HG02943 (cell line): ENCODE results near the gene LRCOL1.

Experiments used
- ATAC-seq: cut with Tn5 transposase; IDR thresholded peaks from one replicate; pipeline ENCODE4 v1.9.1; 2021; ENCODE audit warnings: mild to moderate bottlenecking, low read depth, moderate library complexity; ENCODE audit not compliant: unreplicated experiment

The LRCOL1 gene

DNA sequence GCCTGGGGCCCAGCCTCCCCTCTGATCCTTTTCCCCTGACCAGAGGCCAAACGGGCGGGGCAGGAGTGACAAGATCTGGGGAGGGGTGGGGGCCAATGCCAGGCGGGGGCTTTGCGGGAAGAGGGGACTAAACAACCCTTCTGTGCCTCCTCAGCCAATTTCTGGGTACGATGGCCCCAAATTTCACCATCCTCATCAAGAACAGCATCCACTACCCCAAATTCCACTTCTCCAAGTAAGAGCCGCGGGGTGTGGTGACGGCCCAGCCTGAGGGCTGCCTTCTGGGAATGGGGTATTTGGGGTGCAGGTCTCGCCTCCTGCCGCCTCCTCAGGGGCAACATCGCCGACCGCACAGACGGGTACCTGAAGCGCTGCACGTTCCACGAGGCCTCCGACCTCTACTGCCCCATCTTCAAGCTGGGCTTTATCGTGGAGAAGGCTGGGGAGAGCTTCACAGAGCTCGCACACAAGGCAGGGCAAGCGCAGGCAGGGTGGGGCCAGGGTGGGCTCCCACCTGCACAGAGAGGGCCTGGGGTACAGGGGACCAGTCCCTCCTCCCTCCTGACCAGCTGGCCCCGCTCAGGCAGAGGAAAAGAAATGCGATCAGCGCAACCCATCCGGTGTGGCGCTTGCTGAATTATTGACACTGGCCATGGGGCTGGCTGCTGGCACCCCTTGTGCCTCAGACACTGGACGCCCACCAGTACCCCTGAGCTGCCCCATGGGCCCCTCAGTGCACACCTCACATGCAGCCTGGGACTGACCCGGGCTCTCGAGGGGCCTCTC is 9.9 kb upstream of the LRCOL1 start:
- ATAC-seq: no peak

DNA sequence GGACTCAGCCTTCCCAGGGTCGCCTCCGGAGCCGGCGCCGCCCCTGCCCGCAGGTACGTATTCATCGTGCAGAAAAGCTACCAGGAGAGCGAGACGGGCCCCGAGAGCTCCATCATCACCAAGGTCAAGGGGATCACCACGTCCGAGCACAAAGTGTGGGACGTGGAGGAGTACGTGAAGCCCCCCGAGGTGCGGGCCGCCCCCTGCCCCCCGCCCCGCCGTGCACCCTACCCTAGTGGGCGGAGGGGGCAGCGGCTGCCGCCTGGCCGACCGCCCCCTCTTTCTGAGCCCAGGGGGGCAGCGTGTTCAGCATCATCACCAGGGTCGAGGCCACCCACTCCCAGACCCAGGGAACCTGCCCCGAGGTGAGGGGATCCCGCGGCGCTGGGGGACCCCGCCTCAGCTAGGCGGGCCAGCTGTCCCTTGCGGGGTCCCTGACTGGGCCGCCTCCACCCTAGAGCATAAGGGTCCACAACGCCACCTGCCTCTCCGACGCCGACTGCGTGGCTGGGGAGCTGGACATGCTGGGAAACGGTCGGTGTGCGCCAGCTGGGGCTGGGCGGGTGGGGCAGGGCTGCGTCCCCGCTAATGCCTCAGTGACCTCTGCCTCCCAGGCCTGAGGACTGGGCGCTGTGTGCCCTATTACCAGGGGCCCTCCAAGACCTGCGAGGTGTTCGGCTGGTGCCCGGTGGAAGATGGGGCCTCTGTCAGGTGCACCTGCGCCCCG is 9.2 kb upstream of the LRCOL1 start:
- no peak for ATAC-seq

DNA sequence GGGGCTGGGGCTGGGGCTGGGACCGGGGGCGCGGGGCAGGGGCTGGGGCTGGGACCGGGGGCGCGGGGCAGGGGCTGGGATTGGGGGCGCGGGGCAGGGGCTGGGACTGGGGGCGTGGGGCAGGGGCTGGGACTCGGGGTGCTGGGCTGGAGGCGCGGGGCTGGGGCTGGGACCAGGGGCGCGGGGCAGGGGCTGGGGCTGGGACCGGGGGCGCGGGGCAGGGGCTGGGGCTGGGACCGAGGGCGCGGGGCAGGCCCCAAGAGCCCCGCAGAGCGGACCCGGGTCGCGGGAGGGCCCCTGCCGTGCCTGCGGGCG is 8.6 kb upstream of the LRCOL1 start:
- no peak for ATAC-seq

DNA sequence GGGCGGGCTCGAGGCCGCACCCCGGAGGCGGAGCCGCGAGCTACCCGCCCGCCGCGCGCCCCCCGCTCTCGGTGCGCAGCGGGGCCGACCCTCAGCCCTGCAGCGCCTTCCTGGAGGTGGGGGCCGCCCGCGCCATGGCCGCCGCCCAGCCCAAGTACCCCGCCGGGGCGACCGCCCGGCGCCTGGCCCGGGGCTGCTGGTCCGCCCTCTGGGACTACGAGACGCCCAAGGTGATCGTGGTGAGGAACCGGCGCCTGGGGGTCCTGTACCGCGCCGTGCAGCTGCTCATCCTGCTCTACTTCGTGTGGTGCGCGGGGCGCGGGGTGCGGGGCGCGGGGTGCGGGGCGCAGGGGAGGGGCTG is 8.3 kb upstream of the LRCOL1 start, which contains the start of gene P2RX2:
Gene P2RX2, plus strand, starts transcription at position 94 of the 361 bp plus-strand sequence. Its CDS starts 41 bp downstream, at position 135.
- no peak for ATAC-seq

DNA sequence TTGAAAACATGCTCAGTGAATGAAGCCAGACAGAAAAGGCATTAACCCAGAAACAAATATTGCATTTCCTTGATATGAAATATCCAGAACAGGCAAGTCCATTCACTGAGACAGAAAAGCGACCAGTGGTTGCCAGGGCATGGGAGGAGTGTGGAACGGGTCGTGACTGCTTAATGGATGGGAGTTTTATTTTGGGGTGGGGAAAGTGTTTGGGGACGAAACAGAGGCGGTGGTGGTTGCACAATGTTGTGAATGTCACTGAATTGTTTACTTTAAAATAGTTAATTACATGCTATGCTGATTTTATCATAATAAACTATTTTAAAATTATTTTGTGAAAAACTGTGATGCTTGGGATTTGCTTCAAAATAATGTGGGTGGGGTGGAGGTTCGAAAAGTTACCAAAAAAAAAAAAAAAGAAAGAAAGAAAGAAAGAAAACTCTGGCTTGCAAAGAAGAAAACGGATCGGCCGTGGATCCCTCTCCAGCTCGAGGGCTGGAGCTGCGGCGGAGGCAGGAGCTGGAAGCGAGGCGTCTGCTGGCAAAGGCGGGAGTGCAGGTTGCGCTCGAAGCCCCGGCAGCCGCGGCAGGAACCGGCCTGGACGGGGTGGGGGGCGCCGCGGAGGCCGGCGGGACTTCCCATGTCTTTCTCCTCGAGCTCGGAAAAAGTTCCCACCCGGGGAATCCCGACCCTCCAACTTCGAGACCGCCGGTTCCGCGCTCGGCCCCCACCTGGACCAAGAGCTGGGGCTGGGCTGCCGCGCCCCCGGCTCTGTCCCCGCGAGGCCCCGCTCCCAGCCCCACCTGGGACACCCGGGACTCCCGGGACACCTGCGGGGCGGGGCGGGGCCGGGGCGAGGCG is 7.7 kb upstream of the LRCOL1 start:
- no peak for ATAC-seq

DNA sequence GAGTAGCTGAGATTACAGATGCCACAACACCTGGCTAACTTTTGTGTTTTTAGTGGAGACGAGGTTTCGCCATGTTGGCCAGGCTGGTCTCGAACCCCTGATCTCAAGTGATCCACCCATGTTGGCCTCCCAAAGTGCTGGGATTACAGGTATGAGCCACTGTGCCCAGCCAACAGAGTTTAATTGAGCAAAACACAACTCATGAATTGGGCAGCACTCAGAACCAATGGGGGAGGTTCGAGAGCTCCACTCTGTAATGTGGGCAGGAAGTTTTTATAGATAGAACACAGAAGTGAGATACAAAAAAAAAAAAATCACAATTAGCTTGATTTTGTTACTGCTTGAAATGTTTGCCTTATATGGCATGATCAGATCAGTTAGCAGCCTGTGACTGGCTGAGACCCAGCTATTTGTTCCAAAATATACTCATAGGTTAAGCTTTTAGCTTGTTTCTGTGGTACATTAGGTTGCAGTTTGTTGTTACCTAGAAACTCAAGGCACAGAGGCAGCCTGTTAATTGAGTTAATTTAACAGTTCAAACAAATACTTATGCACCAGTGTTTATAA is 6.8 kb upstream of the LRCOL1 start:
- ATAC-seq: no peak

DNA sequence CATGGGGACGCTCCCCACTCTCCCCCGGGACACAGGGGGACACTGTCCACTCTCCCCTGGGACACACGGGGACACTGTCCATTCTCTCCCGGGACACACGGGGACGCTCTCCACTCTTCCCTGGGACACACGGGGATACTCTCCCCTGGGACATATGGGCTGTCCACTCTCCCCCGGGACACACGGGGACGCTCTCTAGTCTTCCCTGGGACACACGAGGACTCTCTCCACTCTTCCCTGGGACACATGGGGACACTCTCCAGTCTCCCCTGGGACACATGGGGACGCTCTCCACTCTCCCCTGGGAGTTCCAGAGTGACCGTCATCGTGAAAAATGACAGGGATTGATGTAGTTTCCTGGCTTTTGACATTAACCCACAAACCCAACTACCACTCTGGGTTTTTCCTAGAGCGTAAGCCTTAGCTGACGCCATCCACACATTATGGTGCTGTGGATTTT is 5.2 kb upstream of the LRCOL1 start:
- no peak for ATAC-seq

DNA sequence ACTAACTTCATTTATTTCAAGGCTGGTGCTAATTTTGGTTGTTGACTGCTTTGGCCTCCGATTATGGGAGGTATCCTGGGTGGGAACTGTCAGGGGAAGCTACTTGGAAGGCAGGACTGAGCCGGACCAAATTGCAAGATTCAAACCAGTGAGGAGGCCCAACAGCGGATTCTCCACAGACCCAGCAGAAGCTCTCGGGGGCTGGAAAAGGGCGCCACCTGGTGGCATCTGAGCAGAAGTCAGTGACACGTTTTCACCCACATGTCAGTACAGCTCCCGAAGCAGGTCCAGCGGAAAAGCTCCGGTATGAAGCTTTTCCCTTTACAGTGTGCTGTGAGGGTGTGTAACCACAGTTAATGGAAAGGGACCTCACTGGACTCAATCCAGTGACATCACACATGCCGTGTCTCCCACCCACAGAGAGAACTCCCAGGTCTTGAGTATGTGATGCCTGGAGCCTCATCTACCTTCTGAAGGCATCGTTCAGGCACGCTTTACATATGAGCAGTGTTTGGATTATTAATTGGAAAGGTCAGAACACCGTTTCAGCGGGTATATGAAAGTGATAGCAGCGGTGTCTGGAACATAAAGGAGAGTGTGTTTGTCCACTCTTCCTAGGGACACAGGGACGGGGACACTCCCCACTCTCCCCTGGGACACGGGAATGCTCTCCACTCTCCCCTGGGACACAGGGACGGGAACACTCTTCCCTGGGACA is 4.6 kb upstream of the LRCOL1 start:
- no peak for ATAC-seq

DNA sequence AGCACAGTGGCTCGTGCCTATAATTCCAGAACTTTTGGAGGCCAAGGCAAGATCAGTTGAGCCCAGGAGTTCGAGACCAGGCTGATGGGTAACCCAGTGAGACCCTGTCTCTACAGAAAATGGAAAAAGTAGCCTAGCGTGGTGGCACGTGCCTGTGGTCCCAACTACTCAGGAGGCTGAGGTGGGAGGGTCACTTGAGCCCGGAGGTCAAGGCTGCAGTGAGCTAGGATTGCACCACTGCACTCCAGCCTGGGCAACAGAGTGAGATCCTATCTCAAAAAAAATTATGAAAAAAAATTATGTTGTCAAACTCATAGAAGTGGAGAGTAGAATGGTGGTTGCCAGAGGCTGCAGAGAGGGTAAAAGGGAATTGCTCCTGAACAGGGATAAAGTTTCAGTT is 3.6 kb upstream of the LRCOL1 start:
- no peak for ATAC-seq

DNA sequence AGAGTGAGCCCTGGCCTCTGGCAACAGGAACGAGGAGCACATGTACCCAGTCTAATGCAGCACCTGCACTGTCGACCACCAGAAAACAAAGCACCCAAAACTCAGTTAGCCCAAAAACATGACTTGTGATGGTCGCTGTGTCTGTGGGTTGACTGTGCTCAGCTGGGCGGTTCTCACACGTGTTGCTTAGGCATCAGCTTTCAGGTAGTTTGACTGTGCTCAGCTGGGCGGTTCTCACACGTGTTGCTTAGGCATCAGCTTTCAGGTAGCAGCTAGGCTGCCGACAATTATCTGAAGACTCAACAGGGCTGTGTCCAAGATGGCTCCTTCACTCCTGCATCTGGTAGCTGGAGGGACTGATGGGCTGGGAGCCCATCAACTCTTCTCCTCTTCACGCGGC is 1.2 kb upstream of the LRCOL1 start:
- no peak for ATAC-seq

DNA sequence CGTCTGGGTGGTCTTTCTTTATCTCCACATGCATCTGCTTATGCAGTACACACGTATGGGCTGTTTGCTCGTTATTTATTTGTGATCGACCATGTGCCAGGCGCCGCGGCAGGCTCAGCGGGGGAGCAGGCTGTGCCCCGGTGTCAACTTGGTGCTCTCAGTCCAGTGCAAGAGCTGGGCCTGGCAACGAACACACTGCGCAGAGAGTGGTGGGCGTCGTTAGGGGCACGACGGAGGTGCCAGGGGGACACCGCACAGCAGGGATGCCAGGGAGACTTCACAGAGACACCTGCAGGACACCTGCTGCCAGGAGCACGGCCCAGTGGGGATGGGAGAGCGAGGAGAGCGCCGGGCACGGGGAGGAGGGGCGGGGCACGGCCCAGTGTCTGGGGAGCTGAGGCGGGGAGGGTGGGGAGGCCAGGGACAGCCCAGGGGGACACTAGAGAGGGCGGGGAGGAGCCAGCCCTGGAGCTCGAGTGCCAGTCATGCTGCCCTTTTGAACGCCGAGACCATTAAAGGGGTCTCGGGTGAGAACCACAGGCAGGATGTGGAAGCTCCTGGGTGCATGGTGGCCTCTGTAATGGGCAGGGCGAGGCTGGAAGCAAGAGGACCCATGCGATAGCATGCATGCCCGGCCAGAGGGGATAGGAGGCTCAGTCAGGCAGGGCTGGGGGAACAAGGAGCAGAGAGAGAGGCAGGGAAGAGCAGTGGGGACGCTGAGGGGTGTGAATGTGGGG is 652 bp upstream of the LRCOL1 start:
- no peak for ATAC-seq

DNA sequence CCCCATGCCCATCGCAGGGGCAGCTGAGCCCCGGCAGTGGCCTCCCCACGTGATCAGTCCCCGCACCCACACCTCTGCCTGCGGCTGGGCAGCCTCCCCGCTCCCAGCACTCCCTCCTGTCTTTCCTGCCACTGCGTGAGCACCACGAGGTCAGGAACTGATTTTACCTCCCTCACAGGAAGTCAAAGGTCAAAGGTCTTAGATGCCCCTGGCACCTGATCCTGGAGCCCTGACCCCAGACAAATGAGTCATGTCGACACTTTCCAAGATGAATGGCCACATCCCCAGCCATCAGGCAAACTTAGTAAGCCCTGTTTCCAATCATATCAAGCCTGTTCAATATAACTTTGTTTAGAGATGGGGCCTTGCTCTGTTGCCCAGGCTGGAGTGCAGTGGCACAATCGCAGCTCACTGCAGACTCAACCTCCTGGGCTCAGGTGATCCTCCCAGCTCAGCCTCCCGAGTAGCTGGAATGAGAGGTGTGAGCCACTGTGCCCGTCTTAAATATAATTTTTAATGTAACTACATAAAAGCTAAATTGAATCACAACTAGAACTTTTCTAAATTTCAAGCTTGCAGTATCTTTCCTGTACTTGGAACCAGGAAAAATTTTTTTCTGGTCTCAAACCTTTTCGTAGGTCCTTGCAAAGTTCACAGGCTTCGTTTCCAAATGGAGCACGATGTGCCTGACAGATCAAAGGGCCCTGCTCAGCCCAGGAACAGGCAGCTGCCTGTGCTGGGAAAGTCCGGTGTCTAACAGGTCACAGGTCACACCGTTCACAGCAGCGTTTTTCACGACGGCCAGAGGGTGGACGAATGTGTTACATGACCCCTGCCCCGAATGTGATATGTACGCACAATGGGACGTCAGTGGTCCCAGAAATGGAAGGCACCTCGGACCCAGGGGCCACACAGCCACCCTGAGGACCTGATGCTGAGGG is 1.9 kb downstream of the LRCOL1 start:
- ATAC-seq: no peak

DNA sequence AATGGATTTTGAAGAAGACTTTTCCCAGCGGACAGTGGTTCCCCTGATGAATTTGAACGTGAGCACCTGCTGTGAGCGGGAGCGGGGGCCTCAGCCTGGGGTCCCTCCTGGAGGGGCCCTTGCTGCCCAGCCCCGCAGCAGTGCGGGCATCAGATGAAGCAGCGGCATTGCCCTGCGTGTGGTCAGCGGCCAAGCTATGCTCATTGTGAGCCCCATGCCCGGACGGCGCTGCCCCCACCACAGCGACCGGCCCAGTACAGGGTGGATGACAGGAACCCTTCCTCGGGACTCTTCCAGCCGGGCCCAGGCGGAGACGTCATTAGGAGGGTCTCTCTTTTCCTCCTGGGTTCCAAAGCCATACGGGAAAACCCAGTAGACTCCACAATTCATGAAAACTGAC is 3.5 kb downstream of the LRCOL1 start:
- no peak for ATAC-seq

DNA sequence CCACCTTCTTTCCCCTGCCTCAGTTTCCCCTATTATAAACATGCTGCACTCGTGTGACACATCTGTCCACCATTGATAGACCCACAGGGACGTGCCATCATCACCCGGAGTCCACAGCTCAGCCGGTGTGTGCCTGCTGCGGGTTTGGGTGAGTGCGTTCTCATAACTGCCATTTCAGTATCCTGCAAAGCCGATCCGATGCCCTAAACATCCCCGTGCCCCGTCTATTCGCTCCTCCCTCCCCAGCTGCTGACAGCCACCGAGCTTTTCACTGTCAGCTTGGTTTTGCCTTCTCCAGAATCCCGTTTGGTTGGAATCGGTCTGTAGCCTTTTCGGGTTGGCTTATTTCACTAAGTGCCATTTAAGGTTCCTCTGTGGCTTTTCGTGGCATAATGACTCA is 3.9 kb downstream of the LRCOL1 start:
- ATAC-seq: no peak

DNA sequence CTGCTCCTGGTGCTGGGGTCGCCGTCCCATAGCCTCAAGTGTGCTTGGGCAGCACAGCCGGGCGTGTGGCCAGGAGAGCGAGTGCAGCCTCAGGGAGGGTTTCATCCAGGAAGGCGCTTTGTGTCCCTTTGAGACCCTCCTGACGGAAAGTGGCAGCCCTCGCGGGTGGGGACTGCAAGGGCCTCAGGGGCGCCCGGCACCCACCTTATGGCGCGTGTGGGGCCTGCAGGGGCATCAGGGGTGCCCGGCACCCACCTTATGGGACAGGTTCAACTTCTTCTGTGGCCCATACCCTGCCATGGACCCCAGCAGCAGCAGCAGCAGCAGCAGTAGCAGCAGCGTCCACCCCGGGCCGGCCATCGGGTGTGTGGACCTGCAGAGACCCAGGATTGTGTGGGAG is 4.5 kb downstream of the LRCOL1 start:
- ATAC-seq: no peak

DNA sequence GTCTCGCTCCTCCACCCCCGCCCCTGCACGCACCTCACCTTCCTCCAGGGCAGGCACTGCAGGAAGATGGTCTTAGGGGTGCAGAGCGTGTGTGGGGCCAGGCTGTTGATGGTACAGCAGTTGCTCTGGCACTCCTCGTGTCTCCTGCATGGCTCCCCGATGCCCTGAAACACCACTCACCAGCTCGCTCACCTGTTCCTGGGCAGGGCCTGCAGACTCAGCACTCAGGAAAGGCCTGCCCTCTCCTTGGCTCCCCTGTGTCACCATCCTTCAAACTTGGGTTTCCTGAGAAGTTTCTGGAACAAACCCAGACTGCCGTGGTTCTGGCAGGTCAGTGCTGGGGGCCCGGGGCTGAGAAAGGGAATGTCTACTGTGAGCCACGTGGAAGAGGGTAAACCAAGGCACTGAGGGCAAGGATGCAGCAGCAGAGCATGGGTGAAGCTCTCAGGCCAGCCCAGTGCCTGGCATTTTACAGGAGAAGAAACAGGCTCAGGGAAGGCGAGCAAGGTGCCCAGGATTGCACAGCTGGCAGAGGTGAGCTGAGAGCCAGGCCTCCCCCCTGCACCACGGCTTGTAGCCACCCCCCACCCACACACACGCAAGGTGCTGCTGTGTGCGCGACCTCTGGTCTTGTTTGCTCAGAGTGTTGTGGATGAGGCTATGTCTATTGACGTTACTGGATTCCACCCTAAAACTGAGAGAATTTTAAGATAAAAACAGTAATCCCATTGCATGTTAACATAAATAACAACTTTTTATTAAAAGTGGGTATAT is 5.5 kb downstream of the LRCOL1 start:
- ATAC-seq: no peak

DNA sequence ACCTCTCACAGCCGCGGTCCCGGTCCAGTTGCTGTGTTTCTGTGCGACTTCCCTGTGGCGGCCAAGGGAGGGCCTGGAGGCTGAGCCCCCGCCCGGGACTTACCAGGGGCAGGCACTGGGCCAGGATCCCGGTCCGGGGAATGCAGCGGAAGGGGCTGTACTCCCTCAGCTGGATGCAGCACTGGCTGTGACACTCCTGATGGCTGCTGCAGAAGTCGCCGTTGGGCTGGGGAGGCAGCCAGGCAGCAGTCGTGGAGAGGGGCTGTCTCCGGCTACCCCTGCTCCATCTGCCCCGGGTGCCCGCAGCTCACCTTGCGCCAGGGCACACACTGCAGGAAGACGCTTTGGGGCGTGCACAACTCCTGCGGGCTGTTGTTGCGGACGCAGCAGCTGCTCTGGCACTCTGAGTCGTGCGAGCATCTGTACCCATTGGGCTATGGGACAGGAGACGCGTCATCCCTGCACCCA is 6.2 kb downstream of the LRCOL1 start:
- no peak for ATAC-seq
